ENCODE results near the gene LBR. TPM values are rescaled to one million over a fixed set of nuclear protein-coding genes. Genes with fewer than 3 reads are reported as not detected.

LBR gene
- total RNA-seq, 1 experiment from 2014 or later = 106 TPM

DNA sequence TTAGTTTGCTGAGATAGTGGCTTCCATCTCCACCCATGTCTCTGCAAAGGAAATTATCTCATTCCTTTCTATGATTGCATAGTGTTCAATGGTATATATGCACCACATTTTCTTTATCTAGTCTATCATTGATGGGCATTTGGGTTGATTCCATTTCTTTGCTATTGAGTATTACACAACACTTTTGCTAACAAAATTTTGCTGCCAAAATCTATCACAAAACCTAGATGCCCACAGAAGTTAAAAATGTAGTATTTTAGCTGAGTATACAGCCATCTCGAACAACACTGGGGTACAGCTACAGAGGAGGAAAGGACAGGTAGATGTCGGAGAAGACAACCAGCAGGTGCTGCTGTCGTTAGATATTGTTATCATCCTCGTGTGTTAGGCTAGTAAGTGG, 67.7 kb downstream of the LBR start:
- DNase-seq (ENCODE audit: unreplicated experiment) = no peak
- POLR2A ChIA-PET = interaction anchor here (1.4 kb wide), 1 partner anchor 41 kb away, joined by 4 read pairs; no protein-coding TSS in a partner anchor
- no peaks in the 10 kb centered on the region for H3K27me3 Mint-ChIP-seq (ENCODE audit: insufficient read depth, unreplicated experiment)
- CTCF ChIA-PET = no interaction called here
- H3K9me3 Mint-ChIP-seq (ENCODE audit: unreplicated experiment) = no peaks in the 10 kb centered on the region
- intact Hi-C loops (cut with micrococcal nuclease) = no loop called here
- TF ChIP-seq, protein P1, sequence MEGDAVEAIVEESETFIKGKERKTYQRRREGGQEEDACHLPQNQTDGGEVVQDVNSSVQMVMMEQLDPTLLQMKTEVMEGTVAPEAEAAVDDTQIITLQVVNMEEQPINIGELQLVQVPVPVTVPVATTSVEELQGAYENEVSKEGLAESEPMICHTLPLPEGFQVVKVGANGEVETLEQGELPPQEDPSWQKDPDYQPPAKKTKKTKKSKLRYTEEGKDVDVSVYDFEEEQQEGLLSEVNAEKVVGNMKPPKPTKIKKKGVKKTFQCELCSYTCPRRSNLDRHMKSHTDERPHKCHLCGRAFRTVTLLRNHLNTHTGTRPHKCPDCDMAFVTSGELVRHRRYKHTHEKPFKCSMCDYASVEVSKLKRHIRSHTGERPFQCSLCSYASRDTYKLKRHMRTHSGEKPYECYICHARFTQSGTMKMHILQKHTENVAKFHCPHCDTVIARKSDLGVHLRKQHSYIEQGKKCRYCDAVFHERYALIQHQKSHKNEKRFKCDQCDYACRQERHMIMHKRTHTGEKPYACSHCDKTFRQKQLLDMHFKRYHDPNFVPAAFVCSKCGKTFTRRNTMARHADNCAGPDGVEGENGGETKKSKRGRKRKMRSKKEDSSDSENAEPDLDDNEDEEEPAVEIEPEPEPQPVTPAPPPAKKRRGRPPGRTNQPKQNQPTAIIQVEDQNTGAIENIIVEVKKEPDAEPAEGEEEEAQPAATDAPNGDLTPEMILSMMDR (IDR thresholded peaks at IDR 0.05; ENCODE audit: unreplicated experiment) = no peak
- H3K36me3 Mint-ChIP-seq (ENCODE audit: insufficient read depth, unreplicated experiment) = no peaks in the 10 kb centered on the region
- no TSS peak for BruUV-seq (replicated peaks)
- no peak overlapping the region for H3K27ac Mint-ChIP-seq (ENCODE audit: low read depth, unreplicated experiment)
- H3K4me3 Mint-ChIP-seq (ENCODE audit: unreplicated experiment) = no peak overlapping the region
- peaks cover 10% of the 10 kb centered on the region for H3K4me1 Mint-ChIP-seq (ENCODE audit: insufficient read depth, unreplicated experiment)

DNA sequence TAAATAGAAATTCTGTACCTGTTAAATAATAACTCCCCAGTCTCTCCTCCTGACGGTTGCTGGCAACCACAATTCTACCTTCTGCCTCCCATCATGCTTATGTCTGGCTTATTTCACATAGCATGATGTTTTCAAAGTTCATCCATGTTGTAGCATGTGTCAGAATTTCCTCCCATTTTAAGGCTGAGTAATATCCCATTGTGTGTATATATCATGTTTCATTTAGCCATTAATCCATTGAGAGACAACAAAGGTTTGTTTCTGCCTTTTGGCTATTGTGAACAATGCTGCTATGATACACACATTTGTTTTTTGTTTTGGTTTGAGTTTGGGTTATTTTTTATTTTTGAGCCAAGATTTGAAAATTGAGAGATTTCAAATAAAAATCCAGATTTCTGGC, 72.0 kb downstream of the LBR start:
- Mint-ChIP-seq H3K9me3 (ENCODE audit: unreplicated experiment) (no peaks in the 10 kb centered on the region), H3K4me1 (ENCODE audit: insufficient read depth, unreplicated experiment) (peaks cover 28% of the 10 kb centered on the region), H3K27me3 (ENCODE audit: insufficient read depth, unreplicated experiment) (no peaks in the 10 kb centered on the region), H3K27ac (ENCODE audit: low read depth, unreplicated experiment) (no peak overlapping the region), H3K4me3 (ENCODE audit: unreplicated experiment) (no peak overlapping the region), H3K36me3 (ENCODE audit: insufficient read depth, unreplicated experiment) (no peaks in the 10 kb centered on the region)
- CTCF ChIA-PET = interaction anchor here (0.7 to 1.5 kb wide), 3 partner anchors 23 to 1225 kb away, joined by 3 to 4 read pairs (median 4); no protein-coding TSS in a partner anchor
- BruUV-seq (replicated peaks) = no TSS peak
- intact Hi-C loops (cut with micrococcal nuclease) = no loop called here
- POLR2A ChIA-PET = interaction anchor here (0.6 to 1.8 kb wide), 4 partner anchors 12 to 853 kb away, joined by 3 to 5 read pairs (median 3); no protein-coding TSS in a partner anchor
- TF ChIP-seq, protein P1 (IDR thresholded peaks at IDR 0.05; ENCODE audit: unreplicated experiment) = no peak
- DNase-seq (ENCODE audit: unreplicated experiment) = no peak

DNA sequence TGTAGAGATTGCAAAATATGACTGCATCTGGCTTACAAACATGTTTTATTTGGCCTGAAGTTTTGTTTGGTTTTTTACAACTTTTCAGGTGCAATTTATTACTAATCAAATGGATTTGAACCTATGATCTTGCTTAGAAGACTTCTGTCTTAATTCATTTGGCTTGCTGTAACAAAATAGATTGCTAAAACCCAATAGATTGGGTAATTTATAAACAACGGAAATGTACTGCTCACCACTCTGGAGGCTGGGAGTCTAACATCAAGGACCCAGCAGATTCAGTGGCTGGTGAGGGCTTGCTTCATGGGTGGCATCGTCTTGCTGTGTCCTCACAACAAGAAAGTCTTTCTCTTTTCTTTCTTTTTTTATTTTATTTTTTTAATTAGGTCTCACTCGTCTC, 72.9 kb downstream of the LBR start:
- BruUV-seq (replicated peaks) = no TSS peak
- POLR2A ChIA-PET = interaction anchor here (0.6 kb wide), 1 partner anchor 331 kb away, joined by 3 read pairs; no protein-coding TSS in a partner anchor
- TF ChIP-seq, protein P1 (IDR thresholded peaks at IDR 0.05; ENCODE audit: unreplicated experiment) = no peak
- H3K36me3 Mint-ChIP-seq (ENCODE audit: insufficient read depth, unreplicated experiment) = no peaks in the 10 kb centered on the region
- peaks cover 33% of the 10 kb centered on the region for H3K4me1 Mint-ChIP-seq (ENCODE audit: insufficient read depth, unreplicated experiment)
- intact Hi-C loops (cut with micrococcal nuclease) = no loop called here
- H3K27me3 Mint-ChIP-seq (ENCODE audit: insufficient read depth, unreplicated experiment) = no peaks in the 10 kb centered on the region
- DNase-seq (ENCODE audit: unreplicated experiment) = peak; percentile 87
- H3K4me3 Mint-ChIP-seq (ENCODE audit: unreplicated experiment) = no peak overlapping the region
- peak overlapping the region; percentile 63 for H3K27ac Mint-ChIP-seq (ENCODE audit: low read depth, unreplicated experiment)
- CTCF ChIA-PET = no interaction called here
- no peaks in the 10 kb centered on the region for H3K9me3 Mint-ChIP-seq (ENCODE audit: unreplicated experiment)

Other genes with a start within 250 kb of the LBR start
- 346 and 420 TPM in 2 replicates for gene ENAH, start 225.1 kb upstream of the LBR start, total RNA-seq (2022)

Measured in MCF 10A (cell line).